Panc1 (cell line): Measurements from ENCODE around the gene IFI44L.

Source experiments
- POLR2AphosphoS5 ChIP-seq: IDR thresholded peaks from 2 replicates; pipeline ENCODE4 v1.6.1; 2012; ENCODE audit warnings: mild to moderate bottlenecking, low read depth, low read length, moderate library complexity
- SIN3A ChIP-seq: IDR thresholded peaks from 2 replicates; pipeline ENCODE4 v1.6.1; 2012; ENCODE audit warnings: low read depth, mild to moderate bottlenecking, low read length, moderate library complexity, borderline replicate concordance; ENCODE audit not compliant: insufficient read depth
- TCF7L2 ChIP-seq: IDR thresholded peaks from 2 replicates; pipeline ENCODE4 v1.6.1; 2011; ENCODE audit warnings: mild to moderate bottlenecking, low read depth, low read length, inconsistent platforms
- TF ChIP-seq, protein P1 (sequence below): fragments of 450-650 bp; IDR thresholded peaks from 2 replicates; pipeline ENCODE4 v1.5.1; 2017; ENCODE audit warnings: mild to moderate bottlenecking
- TF ChIP-seq, protein P2 (sequence below), 2 experiments: IDR thresholded peaks; 2 replicates each; pipeline ENCODE4 v1.6.1; 2011 to 2012; ENCODE audit warnings: low read depth in 2 of 2, control low read depth in 1 of 2, low read length in 1 of 2, mild to moderate bottlenecking in 1 of 2, moderate library complexity in 1 of 2; ENCODE audit not compliant: insufficient read depth in 1 of 2

DNA sequence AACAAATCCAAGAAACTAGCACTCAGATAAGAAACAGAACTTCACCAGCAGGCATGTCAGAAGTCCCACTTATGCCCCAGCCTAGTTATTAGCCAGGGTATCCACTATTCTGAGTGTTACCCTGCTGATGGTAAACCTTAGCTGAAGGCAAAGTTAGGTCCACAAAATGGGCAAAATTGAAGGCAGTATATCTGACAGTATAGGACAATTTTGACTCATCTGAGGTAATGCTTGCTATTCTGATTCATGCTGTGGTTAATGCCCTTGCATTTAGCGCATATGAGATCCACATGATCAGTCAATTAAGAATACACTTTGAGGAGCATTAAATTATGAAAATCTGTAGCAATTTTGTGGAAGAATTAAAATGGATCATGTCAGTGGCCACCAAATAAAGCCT is 44.5 kb downstream of the IFI44L start:
- TF ChIP-seq, protein P1, sequence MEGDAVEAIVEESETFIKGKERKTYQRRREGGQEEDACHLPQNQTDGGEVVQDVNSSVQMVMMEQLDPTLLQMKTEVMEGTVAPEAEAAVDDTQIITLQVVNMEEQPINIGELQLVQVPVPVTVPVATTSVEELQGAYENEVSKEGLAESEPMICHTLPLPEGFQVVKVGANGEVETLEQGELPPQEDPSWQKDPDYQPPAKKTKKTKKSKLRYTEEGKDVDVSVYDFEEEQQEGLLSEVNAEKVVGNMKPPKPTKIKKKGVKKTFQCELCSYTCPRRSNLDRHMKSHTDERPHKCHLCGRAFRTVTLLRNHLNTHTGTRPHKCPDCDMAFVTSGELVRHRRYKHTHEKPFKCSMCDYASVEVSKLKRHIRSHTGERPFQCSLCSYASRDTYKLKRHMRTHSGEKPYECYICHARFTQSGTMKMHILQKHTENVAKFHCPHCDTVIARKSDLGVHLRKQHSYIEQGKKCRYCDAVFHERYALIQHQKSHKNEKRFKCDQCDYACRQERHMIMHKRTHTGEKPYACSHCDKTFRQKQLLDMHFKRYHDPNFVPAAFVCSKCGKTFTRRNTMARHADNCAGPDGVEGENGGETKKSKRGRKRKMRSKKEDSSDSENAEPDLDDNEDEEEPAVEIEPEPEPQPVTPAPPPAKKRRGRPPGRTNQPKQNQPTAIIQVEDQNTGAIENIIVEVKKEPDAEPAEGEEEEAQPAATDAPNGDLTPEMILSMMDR: no peak
- no peak for TF ChIP-seq SIN3A
- TF ChIP-seq, protein P2, sequence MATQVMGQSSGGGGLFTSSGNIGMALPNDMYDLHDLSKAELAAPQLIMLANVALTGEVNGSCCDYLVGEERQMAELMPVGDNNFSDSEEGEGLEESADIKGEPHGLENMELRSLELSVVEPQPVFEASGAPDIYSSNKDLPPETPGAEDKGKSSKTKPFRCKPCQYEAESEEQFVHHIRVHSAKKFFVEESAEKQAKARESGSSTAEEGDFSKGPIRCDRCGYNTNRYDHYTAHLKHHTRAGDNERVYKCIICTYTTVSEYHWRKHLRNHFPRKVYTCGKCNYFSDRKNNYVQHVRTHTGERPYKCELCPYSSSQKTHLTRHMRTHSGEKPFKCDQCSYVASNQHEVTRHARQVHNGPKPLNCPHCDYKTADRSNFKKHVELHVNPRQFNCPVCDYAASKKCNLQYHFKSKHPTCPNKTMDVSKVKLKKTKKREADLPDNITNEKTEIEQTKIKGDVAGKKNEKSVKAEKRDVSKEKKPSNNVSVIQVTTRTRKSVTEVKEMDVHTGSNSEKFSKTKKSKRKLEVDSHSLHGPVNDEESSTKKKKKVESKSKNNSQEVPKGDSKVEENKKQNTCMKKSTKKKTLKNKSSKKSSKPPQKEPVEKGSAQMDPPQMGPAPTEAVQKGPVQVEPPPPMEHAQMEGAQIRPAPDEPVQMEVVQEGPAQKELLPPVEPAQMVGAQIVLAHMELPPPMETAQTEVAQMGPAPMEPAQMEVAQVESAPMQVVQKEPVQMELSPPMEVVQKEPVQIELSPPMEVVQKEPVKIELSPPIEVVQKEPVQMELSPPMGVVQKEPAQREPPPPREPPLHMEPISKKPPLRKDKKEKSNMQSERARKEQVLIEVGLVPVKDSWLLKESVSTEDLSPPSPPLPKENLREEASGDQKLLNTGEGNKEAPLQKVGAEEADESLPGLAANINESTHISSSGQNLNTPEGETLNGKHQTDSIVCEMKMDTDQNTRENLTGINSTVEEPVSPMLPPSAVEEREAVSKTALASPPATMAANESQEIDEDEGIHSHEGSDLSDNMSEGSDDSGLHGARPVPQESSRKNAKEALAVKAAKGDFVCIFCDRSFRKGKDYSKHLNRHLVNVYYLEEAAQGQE (IDR thresholded peaks at IDR 0.05; ENCODE audit: insufficient read depth in 1 of 2, low read depth in 2 of 2, low read length in 1 of 2): no peak
- no peak for TF ChIP-seq POLR2AphosphoS5
- TF ChIP-seq TCF7L2: no peak
